HG03521 (cell line): ENCODE data around the gene TXNDC9.
"Not testable (repeated sequence)": the region's sequence is repeated elsewhere in the genome, so short reads cannot be mapped to it uniquely, and the experiment has no call there.

Source experiments
- ATAC-seq: cut with Tn5 transposase; IDR thresholded peaks from one replicate; pipeline ENCODE4 v1.9.1; 2021; ENCODE audit warnings: mild to moderate bottlenecking, moderate library complexity; ENCODE audit not compliant: unreplicated experiment

The TXNDC9 gene, protein sequence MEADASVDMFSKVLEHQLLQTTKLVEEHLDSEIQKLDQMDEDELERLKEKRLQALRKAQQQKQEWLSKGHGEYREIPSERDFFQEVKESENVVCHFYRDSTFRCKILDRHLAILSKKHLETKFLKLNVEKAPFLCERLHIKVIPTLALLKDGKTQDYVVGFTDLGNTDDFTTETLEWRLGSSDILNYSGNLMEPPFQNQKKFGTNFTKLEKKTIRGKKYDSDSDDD

DNA sequence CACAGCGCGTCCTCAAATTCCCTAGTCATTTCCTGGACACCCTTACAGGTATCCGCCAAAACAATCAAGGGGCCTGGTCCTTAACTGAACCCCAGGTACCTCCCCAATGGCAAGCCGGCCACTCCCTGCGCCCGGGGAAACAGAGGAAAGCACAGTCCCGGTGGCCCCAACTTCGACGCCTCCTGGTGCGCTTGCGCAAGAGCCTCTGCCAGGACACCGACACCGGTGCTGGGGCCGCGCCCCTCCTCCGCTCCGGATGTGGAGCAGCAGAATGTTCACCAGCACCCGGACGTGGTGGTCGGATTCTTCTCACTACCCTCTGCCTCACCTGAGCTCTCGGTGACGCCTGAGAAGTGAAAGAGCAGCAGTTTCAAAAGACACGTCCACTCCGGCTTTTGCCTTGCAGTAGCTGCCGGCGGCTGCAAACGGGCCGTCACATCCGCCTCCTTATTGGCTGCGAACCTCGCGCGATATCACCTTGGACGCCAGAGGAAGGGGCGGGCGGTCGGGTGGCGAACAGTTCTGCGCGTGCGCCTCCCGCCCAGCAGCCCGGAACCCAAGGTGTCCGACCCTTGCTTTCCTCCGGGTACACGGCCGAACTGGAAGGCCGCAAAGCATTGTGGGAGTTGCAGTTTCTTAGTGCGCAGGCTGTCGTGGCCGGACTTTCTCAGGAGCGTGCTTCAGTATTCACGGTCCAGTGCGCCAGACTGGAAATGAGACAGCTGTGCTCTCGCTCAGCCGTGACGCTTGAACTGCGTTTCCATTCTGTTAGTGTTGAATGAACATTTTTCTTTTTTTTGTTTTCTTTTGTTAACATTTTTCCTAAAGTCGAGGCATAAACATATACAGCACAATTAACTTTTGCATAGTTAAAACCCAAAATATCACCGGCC, at the start of gene TXNDC9:
TXNDC9 (minus strand) TSS at position 423 of the 893 bp plus-strand sequence. CDS start 3,123 bp downstream, outside the sequence.
- ATAC-seq: peak; percentile 68

DNA sequence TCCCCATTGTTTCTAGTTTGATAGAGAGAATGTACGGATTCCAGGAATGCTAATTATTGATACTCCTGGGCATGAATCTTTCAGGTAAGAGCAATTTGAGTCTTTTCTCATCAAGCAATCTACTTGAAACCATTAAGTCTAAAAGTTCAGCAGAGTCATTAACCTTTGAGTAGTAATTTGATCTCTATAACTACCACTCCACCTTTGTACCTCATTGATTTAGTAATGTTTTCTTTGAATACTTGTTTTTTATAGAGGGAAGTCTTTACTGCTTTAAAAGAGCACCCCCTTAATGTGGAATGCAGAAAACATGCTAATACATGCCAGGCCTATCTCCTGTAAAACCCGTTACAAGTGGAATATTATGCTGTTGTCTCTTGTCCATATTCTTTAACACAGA, 46.0 kb upstream of the TXNDC9 start:
- ATAC-seq: no peak

DNA sequence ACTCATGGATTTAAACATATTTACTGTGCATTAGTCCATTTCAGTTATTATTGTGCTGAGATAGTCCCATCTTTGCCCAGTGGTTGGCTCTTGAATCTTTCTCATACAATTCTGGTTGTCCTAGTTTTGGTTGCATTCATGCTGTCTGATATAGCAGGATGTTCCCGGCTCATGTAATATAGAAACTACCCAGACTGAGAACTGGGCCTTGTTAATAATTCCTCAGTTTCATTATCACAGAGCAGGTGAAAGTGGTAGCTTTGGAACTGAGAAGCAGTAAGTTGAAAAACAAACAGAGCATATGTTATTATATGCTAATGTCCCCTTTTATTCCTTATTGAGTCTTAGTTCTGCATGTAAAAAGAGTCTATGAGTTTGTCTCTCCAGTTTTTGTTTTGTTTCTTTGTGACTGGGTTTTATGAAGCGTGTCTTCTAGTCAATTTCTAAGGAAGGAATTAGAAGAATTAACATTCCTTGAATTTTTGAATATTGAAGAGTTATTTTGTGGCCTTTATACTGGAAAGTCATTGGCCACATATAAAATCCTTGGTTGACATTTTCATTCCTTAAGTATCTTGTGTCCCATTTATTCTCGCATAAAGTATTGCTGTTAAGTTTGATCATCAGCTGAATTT, 44.4 kb upstream of the TXNDC9 start:
- ATAC-seq: no peak

DNA sequence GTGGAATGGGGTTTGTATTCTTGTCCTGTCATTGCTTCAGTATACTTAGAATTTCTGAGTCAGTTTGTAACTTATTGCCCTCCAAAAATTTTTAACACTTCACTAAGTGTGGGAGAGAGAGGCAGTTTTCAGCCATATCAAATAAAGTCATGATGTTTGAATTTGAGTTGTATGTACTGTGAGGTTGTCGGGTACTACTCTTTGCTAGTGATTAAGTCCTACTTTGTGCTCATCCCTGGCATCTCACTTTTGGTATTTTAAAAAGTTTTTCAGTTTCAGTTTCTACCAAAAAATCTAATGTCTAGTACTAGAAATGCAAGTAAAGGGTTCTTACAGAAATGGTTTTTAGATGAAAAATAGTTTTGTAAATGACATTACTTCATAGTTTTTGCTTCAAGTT, 41.7 kb upstream of the TXNDC9 start:
- ATAC-seq: no peak

DNA sequence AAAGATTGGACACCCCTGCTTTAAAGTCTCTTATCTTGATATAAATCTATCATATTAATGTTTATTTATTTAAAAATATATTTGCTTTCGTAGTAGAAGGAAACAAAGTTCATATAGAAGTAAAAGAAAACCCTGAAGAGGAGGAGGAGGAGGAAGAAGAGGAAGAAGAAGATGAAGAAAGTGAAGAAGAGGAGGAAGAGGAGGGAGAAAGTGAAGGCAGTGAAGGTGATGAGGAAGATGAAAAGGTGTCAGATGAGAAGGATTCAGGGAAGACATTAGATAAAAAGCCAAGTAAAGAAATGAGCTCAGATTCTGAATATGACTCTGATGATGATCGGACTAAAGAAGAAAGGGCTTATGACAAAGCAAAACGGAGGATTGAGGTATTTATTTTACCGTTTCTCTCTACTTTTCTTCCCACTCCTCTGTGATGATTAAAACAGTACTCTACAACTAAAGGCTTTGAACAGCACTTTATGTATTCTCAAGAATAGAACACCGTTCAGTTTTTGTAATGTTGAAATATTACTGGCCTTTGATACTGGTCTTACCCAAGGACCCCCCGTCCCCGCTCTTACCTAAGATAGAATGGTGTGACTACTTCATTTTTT, 40.2 kb upstream of the TXNDC9 start:
- ATAC-seq: no peak

DNA sequence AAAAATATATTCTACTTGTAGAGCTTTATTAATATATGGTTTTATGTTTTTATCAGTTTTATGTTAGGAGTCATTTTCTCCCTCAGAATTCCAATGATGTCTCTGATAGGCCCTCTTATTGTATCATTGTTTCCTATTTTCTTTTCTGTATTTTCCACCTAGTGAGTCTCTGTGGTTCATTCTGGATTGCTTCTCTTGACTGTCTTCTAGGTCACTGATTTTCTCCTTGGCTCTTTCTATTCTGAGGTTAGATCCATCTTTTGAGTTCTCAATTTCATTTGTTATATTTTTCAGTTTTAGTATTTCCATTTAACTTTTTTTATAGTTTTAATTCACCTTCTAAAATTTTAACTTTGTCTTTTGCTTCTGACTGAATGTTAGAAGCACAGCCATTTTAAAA, 38.6 kb upstream of the TXNDC9 start:
- ATAC-seq: no peak

DNA sequence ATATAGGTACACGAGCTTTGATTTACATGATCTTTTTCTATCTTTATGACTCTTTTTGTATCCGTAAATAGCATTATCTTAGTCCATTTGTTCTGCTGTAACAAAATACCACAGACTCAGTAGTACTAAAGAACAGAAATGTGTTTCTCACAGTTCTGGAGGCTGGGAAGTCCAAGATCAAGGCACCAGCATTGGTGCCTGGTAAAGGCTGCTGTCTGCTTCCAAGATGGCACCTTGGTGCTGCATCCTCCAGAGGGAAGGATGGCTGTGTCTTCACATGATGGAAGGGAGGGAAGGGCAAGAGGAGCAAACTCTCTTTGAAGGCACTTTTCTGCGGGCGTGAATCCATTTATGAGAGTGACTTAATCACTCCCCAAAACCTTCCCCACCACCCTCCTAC, 37.0 kb upstream of the TXNDC9 start:
- ATAC-seq: no peak

DNA sequence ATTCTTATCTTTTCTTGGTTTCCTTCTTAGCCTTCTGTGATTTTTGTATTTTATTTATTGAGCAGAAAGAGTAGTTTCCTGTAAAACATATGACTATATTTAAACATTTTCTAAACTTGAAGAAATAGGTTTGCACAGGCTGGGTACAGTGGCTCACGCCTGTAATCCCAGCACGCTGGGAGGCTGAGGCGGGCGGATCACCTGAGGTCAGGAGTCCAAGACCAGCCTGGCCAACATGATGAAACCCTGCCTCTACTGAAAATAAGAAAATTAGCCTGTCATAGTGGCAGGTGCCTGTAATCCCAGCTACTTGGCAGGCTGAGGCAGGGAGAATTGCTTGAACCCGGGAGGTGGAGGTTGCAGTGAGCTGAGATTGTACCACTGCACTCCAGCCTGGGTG, 32.7 kb upstream of the TXNDC9 start:
- ATAC-seq: not testable (repeated sequence)

DNA sequence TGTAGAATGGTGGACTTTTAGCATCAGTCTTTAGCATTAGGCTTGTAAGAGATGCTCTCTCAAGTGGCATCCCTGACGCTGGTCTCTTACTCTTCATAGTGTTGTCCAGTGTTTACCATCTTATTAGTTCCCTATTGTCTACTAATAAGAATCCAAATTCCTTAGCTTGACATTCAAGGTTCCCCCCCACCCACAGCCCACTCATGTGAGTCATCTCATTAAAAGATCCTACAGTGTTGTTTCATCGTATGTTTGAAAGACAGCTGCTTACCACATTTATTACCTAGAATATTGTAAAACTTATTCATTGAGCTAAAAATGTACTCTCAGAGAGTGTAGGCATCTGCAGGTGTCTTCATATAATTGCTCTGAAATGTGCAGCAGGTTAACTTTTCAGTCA, 29.5 kb upstream of the TXNDC9 start:
- ATAC-seq: no peak

DNA sequence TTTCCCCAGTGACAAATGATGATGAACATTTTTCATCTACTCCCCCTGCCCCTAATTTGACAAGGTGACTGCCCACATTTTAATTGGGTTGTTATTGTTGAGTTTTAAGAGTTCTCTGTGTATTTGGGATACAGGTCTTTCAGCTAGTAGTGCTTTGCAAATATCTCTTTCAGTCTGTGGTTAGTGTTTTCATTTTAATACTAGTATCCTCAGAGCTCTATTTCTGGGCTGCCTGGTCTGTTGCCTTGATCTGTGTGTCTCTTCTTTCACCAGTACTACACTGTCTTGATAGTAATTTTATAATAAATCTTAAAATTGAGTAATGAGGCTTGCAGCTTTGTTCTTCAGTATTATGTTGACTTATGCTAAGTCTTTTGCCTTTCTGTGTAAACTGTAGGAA, 20.7 kb upstream of the TXNDC9 start:
- peak; percentile 46 for ATAC-seq

DNA sequence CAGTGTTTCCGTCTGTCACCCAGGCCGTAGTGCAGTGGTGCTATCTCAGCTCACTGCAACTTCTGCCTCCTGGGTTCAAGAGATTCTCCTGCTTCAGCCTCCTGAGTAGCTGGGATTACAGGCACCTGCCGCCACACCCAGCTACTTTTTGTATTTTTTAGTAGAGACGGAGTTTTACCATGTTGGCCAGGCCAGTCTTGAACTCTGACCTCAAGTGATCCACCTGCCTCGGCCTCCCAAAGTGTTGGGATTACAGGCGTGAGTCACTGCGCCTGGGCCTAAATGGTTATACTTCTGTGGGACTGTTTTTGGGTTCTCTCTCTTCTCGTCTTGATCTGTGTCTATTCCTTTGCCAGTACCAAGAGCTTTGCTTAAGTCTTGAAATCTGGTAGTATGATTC, 18.7 kb upstream of the TXNDC9 start:
- not testable (repeated sequence) for ATAC-seq

DNA sequence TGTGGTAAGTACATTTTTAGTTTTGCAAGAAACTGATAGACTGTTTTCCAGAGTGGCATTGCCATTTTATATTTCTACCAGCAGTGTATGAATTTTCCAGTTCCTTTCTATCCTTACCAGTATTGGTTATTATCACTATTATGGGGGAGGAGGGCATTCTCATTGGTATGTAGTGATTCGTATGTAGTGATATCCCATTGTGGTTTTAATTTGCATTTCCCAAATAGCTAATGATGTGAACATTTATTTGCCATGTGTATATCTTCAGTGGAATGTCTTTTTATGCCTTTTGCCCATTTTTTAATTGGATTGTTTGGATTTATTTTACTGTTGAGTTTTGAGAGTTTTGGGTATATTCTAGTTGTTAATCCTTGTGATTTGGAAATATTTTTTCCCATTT, 17.9 kb upstream of the TXNDC9 start:
- ATAC-seq: no peak

DNA sequence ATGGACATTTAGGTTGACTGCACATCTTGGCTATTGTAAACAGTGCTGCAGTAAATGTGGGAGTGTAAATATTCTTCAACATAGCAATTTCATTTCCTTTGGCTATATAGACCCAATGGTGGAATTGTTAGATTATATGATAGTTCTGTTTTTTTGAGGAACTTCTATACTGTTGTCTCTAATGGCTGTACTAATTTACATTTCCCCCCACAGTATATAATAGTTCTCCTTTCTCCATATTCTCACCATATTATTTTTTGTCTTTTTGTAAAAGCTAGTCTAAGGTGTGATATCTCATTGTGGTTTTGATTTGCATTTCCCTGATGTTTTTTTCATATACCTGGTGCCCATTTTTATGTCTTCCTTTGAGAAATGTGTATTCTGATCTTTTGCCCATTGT, 14.1 kb upstream of the TXNDC9 start:
- no peak for ATAC-seq

DNA sequence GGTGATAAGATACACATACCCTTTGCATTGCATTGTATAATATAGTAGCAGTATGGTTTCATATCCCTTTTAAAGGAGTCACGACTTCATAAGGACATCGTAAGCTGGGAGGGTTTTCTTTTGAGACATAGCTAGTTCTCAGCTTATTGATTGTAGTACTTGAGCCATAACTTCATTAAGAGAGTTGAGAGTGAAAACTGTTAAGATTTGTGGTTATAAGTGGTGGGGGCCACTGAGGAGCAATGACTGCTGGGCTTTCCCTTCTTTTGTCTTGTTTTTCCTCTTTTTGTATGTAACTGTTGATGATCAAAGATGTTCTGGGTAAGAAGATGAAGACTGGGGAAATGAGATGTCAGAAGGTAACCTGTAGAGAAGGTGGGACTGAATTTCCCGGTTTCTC, 12.0 kb upstream of the TXNDC9 start:
- ATAC-seq: no peak

DNA sequence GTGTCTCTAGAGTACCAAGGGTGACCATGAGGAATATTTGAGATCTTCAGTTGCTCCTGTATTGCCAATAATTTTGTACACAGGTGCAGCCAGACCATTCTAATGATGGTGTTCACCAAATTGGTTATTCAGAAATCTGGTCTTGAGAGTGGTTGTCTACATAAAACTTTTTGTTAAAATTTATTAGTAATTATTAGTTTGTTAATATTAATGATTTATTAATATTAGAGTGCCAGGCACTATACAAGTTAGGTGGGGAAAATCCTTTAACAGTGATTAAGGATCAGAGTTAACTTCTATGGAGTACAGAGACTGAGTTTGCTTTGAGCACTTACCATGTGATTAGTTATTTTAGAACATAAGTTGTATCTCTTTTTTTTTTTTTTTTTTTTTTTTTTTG, 10.1 kb upstream of the TXNDC9 start:
- ATAC-seq: no peak

DNA sequence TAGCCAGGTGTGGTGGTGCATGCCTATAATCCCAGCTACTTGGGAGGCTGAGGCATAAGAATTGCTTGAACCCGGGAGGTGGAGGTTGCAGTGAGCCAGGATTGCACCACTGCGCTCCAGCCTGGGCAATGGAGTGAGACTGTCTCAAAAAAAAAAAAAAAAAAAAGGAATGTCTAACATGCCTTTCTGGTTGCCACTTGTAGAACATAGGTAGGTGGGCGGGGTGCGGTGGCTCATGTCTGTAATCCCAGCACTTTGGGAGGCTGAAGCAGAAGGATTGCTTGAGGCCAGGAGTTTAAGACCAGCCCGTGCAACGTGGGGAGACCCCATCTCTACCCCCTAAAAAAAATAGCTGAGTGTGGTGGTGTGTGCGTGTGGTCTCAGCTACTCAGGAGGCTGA, 9.3 kb upstream of the TXNDC9 start:
- ATAC-seq: not testable (repeated sequence)

DNA sequence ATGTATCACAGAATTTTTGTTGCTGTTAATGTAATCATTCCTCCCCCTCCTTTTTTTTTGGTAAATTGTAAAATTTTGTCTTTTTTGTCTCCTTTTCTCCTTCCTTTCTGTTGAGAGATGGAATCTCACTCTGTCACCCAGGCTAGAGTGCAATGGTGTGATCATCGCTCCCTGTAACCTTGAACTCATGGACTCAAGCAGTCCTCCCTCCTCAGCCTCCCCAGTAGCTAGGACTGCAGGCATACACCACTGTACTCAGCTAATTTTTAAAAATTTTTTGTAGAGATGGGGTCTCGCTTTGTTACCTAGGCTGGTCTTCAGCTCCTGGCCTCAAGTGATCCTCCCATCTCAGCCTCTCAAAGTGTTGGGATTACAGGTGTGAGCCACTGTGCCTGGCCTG, 6.4 kb upstream of the TXNDC9 start:
- ATAC-seq: no peak

DNA sequence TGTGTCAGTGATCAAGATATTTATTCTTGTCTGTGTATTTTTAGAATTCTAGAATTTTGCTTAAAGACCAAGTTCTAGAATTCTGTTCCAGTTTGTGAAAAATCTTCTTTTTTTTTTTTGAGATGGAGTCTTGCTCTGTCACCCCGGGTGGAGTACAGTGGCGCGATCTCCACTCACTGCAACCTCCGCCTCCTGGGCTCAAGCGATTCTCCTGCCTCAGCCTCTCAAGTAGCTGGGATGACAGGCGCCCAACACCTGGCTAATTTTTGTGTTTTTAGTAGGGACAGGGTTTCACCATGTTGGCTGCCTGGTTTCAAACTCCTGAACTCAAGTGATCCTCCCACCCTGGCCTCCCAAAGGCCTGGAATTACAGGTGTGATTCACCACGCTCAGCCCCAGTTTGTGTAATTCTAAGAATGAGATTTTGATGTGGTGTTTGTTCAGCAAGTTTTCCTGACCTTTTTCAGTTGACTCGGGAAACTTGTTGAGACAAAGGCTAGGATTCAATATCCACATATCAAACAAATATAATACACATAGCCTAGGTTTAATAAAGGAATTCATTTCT, 4.6 kb upstream of the TXNDC9 start:
- ATAC-seq: no peak

DNA sequence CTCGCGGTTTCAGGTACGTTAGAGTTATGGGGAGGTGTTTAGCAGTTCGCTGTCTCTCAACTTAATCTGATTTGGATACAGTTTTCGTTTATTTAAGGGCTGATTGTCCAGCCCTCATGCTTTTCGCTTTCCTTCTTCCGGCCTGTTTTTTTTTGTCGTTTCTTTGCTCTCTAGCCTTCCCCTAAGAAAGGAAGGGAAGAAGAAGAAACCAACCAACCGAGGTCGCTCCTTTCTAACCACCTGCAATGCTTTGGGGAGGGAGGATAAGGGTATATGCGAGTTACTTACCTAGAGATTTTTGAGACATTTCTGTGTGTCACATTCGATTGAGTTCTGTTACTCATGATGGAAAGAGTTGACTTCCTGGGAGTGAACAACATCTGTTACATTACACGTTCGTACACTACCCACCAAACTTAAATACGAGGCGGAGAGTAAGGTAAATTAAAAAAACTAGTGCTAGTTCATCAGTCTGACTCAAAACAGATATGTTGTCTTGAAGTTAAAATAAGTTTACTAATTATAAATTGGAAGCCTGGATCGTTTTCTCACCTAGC, 2.0 kb upstream of the TXNDC9 start:
- ATAC-seq: no peak

DNA sequence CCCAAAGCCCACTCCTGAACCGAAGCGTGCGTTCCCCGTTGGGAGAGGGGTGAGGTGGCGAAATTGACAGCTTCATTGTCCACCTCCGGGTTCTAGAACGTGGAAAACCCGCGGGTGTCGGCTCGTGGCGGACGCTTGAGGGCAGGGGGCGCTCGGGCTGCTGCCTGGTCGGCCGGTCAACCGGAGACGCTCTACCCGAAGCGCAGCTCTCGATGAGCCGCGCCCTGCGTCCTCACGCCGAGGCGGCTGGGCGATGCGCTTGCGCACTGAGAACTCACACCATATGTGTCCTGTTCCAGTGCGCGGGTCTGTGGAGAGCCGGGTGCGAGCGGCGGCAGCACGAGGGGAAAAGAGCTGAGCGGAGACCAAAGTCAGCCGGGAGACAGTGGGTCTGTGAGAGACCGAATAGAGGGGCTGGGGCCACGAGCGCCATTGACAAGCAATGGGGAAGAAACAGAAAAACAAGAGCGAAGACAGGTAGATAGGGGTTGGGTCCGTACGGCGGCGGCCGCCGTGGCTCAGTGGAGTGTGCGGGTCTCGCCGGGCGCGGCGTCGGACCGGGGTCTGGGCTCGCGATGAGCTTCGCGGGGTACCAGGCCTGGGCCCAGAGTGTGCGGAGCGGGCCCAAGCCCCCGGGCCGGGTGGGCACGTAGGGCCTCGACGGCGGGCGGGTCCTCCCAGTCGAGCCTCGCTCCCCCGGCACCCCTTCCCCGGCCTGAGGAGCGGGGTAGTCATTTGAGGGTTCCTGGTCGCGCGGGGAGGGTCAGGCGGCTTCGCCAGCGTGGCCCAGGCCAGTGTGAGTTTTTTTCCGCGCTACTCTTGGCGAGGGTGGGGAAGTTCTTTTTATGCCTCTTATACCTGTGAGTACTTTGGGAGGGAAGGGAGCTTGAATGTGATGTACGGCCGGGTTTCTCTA, 1.2 kb upstream of the TXNDC9 start, which contains the start of gene EIF5B:
EIF5B (plus strand) TSS at position 277 of the 916 bp plus-strand sequence; CDS start at position 443, 166 bp downstream.
- peak; percentile 48 for ATAC-seq
